ENCODE data around the gene METTL24.

Gene METTL24

GRCh38 chr6:110233770-110234374 lies 124.3 kb downstream of the METTL24 start:
- no peak for TF ChIP-seq CTCF (IDR thresholded peaks at IDR 0.05; ENCODE audit: insufficient read depth, low read depth, low read length, missing control alignments)
- DNase-seq (ENCODE audit: low read depth) = peak; percentile 59
- H3K4me3 ChIP-seq (ENCODE audit: low read depth, low read length) = no peak overlapping the region

GRCh38 chr6:110232450-110232849 lies 125.7 kb downstream of the METTL24 start:
- DNase-seq (ENCODE audit: low read depth) = no peak
- no peak overlapping the region for H3K4me3 ChIP-seq (ENCODE audit: low read depth, low read length)
- TF ChIP-seq CTCF (IDR thresholded peaks at IDR 0.05; ENCODE audit: insufficient read depth, low read depth, low read length, missing control alignments) = no peak

GRCh38 chr6:110226261-110226660 lies 131.9 kb downstream of the METTL24 start:
- no peak for TF ChIP-seq CTCF (IDR thresholded peaks at IDR 0.05; ENCODE audit: insufficient read depth, low read depth, low read length, missing control alignments)
- no peak for DNase-seq (ENCODE audit: low read depth)
- no peak overlapping the region for H3K4me3 ChIP-seq (ENCODE audit: low read depth, low read length)

GRCh38 chr6:110221738-110222137 lies 136.4 kb downstream of the METTL24 start:
- no peak for TF ChIP-seq CTCF (IDR thresholded peaks at IDR 0.05; ENCODE audit: insufficient read depth, low read depth, low read length, missing control alignments)
- H3K4me3 ChIP-seq (ENCODE audit: low read depth, low read length) = no peak overlapping the region
- DNase-seq (ENCODE audit: low read depth) = no peak

- no peak for TF ChIP-seq CTCF (IDR thresholded peaks at IDR 0.05; ENCODE audit: insufficient read depth, low read depth, low read length, missing control alignments)
- H3K4me3 ChIP-seq (ENCODE audit: low read depth, low read length) = no peak overlapping the region
- no peak for DNase-seq (ENCODE audit: low read depth)
Measured at GRCh38 chr6:110217266-110217665, 140.9 kb downstream of the METTL24 start.

GRCh38 chr6:110216140-110216539 lies 142.0 kb downstream of the METTL24 start:
- no peak for DNase-seq (ENCODE audit: low read depth)

More at GRCh38 chr6:110216140-110216539, 142.0 kb downstream of the METTL24 start:
- no peak for TF ChIP-seq CTCF (IDR thresholded peaks at IDR 0.05; ENCODE audit: insufficient read depth, low read depth, low read length, missing control alignments)
- H3K4me3 ChIP-seq (ENCODE audit: low read depth, low read length) = no peak overlapping the region

All from GM12865 (cell line).